Measurements from ENCODE around the gene KLHL9.
A peak's percentile ranks its signal among the peaks of the same experiment; 100 is the strongest.
"Not testable (repeated sequence)": the region's sequence is repeated elsewhere in the genome, so short reads cannot be mapped to it uniquely, and the experiment has no call there.

KLHL9 gene

GRCh38 chr9:21334701-21335632 is at the start of gene KLHL9:
KLHL9 (minus strand) TSS chr9:21335404; CDS start chr9:21334859, 545 bp downstream.
- DNase-seq, result peak; percentile 79

- DNase-seq, result no peak
Measured at GRCh38 chr9:21383627-21384026, 48.4 kb upstream of the KLHL9 start.

GRCh38 chr9:21381448-21382339 is 46.5 kb upstream of the KLHL9 start:
- DNase-seq, result peak; percentile 65

GRCh38 chr9:21371467-21371866 is 36.3 kb upstream of the KLHL9 start:
- DNase-seq, result not testable (repeated sequence)

- no peak for DNase-seq
Measured at GRCh38 chr9:21367957-21368356, 32.8 kb upstream of the KLHL9 start, which contains the start of gene IFNA13. IFNA13 (minus strand) TSS chr9:21368057; CDS start chr9:21368010, 47 bp downstream.

GRCh38 chr9:21367169-21367568 is 32.0 kb upstream of the KLHL9 start:
- DNase-seq, result not testable (repeated sequence)

- no peak for DNase-seq
Measured at GRCh38 chr9:21362287-21362686, 27.1 kb upstream of the KLHL9 start.

GRCh38 chr9:21357479-21358460 is 22.6 kb upstream of the KLHL9 start:
- no peak for DNase-seq

- DNase-seq, result no peak
Measured at GRCh38 chr9:21350787-21351186, 15.6 kb upstream of the KLHL9 start, which contains the start of gene IFNA6. IFNA6 (minus strand) TSS chr9:21350887; CDS start chr9:21350887, 0 bp downstream.

- no peak for DNase-seq
Measured at GRCh38 chr9:21348430-21348970, 13.3 kb upstream of the KLHL9 start.

- no peak for DNase-seq
Measured at GRCh38 chr9:21340735-21341134, 5.5 kb upstream of the KLHL9 start.

GRCh38 chr9:21336457-21336856 is 1.3 kb upstream of the KLHL9 start:
- DNase-seq, result no peak

GRCh38 chr9:21333226-21333625 is 2.0 kb downstream of the KLHL9 start:
- DNase-seq, result no peak

GRCh38 chr9:21331676-21332402 is 3.4 kb downstream of the KLHL9 start:
- DNase-seq, result no peak

GRCh38 chr9:21326526-21327139 is 8.6 kb downstream of the KLHL9 start:
- peak; percentile 46 for DNase-seq

- no peak for DNase-seq
Measured at GRCh38 chr9:21324047-21324446, 11.2 kb downstream of the KLHL9 start.

- DNase-seq, result no peak
Measured at GRCh38 chr9:21322911-21323461, 12.2 kb downstream of the KLHL9 start.

GRCh38 chr9:21320465-21320864 is 14.7 kb downstream of the KLHL9 start:
- no peak for DNase-seq

- DNase-seq, result peak; percentile 64
Measured at GRCh38 chr9:21317956-21318923, 17.0 kb downstream of the KLHL9 start.
